HG03469 (cell line): ENCODE data around the gene DLG2.

Experiments
- ATAC-seq: cut with Tn5 transposase; IDR thresholded peaks from one replicate; pipeline ENCODE4 v1.9.1; 2021; ENCODE audit warnings: mild to moderate bottlenecking, moderate library complexity, moderate number of reproducible peaks; ENCODE audit not compliant: unreplicated experiment

The DLG2 gene

GRCh38 chr11:83583757-83584366 lies 2043.3 kb downstream of the DLG2 start:
- ATAC-seq, result peak; percentile 100

DNA sequence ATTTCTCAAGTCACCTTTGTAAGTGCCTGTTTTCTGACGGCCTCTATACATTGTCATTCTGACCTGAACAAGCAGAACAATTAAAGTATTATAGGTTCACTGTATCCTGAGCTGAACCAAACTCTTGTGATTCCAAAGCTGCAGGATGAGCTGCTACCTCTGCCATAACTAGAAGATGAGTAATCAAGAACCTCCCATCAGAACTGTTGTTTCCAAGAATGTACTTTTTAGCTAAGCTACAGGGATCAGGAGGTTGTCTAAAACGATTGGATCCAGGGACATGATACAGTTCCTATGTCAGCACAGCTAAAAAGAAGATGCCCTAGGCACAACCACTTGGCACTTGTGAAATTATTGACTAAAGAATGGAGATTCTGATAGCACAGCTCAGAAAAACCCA lies 2052.6 kb downstream of the DLG2 start:
- no peak for ATAC-seq

GRCh38 chr11:83572581-83573496 lies 2054.3 kb downstream of the DLG2 start:
- no peak for ATAC-seq

DNA sequence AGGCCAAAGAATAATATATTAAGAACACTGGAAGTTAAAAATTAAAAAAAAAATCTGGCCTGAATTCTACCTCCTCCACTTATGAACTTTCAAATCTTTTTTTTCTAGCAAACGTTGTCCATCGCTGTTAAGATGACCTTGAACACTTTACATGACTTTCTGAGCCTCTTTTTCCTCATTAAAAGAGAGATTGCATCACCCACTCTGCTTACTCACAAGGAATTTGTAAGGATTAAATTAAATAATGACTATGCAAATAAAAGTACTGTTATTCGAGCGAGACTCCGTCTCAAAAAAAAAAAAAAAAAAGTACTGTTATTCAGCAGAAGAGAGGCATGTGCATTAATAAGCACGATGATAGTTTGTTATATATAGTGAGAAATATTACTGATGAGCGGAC lies 2055.8 kb downstream of the DLG2 start:
- no peak for ATAC-seq

GRCh38 chr11:83569134-83569805 lies 2057.9 kb downstream of the DLG2 start:
- no peak for ATAC-seq

- no peak for ATAC-seq
Measured at GRCh38 chr11:83568516-83568915, 2058.6 kb downstream of the DLG2 start.

DNA sequence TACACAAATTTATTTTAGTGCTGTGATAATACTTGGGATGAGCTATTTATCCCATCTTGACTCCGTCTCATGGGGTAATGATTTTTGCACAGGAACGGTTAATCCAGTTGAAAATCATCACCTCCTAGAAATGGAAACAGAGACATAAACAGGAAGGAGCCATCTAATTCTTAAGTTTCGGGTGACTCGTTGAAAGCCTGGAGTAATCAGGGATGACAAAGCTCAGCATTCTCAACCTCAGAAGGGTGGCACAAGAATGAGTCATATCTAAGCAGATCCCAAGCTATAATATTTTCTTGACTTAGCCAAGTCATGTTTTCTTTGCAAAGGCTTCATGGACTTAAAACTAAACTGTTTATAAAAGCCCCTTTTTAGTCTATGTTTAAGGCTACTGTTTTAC lies 2060.2 kb downstream of the DLG2 start:
- ATAC-seq, result no peak

DNA sequence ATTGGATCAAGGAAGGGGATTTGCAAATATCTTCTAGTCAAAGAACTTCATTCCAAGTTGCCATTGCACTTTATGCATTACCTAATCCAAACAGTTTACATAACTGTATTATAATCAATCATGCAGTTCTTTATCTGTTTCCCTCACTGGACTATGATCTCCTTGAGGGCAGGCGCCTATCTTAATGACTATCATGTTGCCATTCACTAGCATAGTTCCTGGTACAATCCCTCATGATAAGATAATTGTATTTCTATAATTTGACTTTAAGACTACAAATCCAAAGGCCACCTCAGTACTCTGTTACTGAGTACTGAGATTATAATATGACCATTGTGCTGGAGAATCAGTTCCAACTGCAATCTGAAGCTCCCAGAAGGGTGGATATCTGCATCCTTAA lies 2062.3 kb downstream of the DLG2 start:
- ATAC-seq, result no peak

DNA sequence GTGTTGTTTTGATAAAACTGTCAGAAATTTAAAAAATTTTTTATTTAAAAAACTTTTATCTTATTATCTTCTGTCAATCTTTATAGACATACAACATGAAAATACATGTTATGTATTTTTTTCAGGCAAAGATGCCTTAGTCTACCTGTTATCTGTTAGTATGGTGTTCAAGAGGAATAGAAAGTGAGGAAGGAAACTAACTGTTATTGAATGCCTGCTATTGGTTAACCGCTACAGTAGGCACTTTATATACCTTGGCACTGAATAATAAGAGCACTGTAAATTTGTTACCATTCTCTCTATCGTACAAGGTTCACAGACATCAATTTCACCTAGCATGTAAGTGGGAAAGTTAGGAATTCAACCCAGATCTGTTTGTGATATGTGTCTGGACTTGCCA lies 2068.9 kb downstream of the DLG2 start:
- ATAC-seq, result no peak

- ATAC-seq, result no peak
Measured at GRCh38 chr11:83557653-83558052, 2069.5 kb downstream of the DLG2 start.

DNA sequence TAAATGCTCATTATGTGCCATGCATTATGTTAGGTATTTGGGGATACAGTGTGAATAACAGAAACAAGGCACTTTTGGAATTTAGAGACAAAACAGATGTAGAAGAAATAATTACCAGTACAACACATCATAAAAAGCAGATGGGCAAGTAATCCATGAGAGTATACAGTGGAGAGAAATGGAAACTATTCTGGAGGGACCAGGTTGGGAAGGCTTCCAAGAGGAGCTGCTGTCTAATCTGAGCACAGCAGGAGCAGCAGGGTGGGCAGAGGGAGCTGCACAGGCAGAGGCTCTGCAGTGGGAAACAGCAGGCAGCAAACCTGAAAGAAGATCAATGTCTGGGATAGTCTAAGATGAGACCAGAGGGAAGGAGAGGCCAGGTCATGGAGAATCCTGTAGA lies 2072.3 kb downstream of the DLG2 start:
- ATAC-seq, result no peak

DNA sequence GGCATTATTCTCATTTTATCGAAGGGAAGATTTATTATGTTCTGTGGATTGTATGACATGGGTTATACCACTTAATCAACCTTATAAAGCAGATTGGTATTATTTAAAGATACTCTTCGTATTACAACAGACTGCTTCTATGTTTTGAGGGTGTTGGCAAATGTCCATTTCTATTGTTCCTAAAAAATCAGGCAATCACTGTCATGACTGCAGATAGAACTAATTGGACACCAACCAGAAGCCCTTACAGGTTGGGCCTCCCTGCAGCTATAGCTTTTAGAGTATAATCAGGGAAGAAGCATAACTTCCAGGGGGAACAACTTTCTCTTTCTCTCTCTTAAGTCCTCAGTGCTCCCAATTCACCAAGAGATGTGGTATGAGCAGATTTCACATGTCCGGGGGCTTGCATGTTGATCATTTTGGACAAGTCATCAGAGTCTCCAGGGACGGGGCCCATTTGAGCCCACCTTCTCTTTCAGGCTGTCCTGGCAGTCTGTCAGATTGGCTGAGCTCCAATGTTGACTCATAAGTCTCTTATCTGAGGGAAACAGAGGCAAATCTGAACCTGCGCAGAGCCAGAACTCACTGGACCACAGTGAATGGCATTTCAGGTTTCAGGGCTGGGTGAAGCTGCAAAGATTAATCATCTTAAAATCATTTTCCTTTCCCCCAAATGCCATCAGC lies 2077.0 kb downstream of the DLG2 start:
- ATAC-seq, result no peak

- no peak for ATAC-seq
Measured at GRCh38 chr11:83546368-83546767, 2080.8 kb downstream of the DLG2 start.

GRCh38 chr11:83545494-83546260 lies 2081.5 kb downstream of the DLG2 start:
- no peak for ATAC-seq

DNA sequence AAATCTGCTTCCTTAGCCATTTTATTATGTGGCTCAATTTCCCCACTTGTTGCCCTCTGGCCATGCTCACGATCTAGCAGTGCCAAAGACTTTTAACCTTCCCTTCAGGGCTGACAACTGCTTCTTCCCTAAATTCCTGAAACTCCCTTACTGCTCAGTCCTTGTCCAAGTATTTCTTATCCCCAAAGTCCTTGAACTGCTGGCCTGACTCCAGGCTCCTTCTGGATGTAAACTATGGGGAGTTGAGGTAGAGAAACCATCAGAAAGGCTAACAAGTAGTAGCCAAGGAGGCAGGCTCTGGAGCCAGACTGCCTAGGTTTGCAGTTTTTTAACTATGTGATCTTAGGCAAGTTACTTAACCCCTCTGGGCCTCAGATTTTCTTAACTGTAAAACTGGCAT lies 2082.3 kb downstream of the DLG2 start:
- ATAC-seq, result no peak

- no peak for ATAC-seq
Measured at GRCh38 chr11:83543706-83544439, 2083.3 kb downstream of the DLG2 start.

- no peak for ATAC-seq
Measured at GRCh38 chr11:83542861-83543260, 2084.3 kb downstream of the DLG2 start.

DNA sequence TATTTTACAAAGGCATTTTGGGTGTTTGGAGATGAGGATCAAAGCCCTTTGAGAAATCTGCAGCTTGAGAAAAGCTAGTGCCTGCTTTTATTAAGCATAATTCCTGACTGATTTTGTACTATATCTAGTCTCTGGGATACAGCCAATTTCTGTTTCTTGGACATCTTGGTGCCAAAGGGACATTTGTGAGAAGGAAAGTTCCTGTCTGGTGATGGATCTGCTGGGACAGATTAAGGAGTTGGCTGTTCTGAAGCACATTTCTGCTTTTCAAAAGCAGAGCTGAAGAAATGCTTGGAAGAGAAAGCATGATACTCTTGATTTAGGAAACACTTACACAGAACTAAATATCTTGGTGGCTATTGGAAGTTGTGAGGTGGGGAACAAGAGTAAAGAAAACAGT lies 2086.4 kb downstream of the DLG2 start:
- no peak for ATAC-seq

GRCh38 chr11:83540112-83540675 lies 2086.9 kb downstream of the DLG2 start:
- no peak for ATAC-seq
